BLaER1 treated with 17β-estradiol and CSF1 and Interleukin-3, amounts not matched to agents 10 nM and 100 nM (cell line): ENCODE measurements around the gene ACO2.
A peak's percentile ranks its signal among the peaks of the same experiment; 100 is the strongest.

Source experiments
- H3K27ac ChIP-seq, 11 experiments: shearing (Covaris generic); formaldehyde crosslinking; 2 replicates each; pipeline ENCODE4 v1.8.1; 2022
- H3K27me3 ChIP-seq, 11 experiments: shearing (Covaris generic); formaldehyde crosslinking; 2 replicates each; pipeline ENCODE4 v1.8.1; 2022
- H3K36me3 ChIP-seq, 11 experiments: shearing (Covaris generic); formaldehyde crosslinking; 2 replicates each; pipeline ENCODE4 v1.8.1; 2022
- H3K4me1 ChIP-seq, 10 experiments: shearing (Covaris generic); formaldehyde crosslinking; 2 replicates each; pipeline ENCODE4 v1.8.1; 2022
- H3K4me2 ChIP-seq, 11 experiments: shearing (Covaris generic); formaldehyde crosslinking; 2 replicates each; pipeline ENCODE4 v1.8.1; 2022
- H3K4me3 ChIP-seq, 10 experiments: shearing (Covaris generic); formaldehyde crosslinking; 2 replicates each; pipeline ENCODE4 v1.8.1; 2022
- H3K9ac ChIP-seq, 11 experiments: shearing (Covaris generic); formaldehyde crosslinking; 2 replicates each; pipeline ENCODE4 v1.8.1; 2022
- H3K9me3 ChIP-seq, 11 experiments: shearing (Covaris generic); formaldehyde crosslinking; replicated peaks in 1 of 11; 2 replicates each; pipeline ENCODE4 v1.8.1; 2022
- H4K20me1 ChIP-seq, 11 experiments: shearing (Covaris generic); formaldehyde crosslinking; 2 replicates each; pipeline ENCODE4 v1.8.1; 2022
- Cebpa-rat ChIP-seq, 11 experiments: shearing (Covaris generic); IDR thresholded peaks; 2 replicates each; pipeline ENCODE4 v1.8.1; 2022

The ACO2 gene

GRCh38 chr22:41488596-41489385, 19.9 kb downstream of the ACO2 start:
- H3K9ac ChIP-seq = peak overlapping the region in 2 of 11 experiments; percentile 25 to 26; a peak in 2 of 22 replicates
- no peaks in the 10 kb centered on the region for H3K9me3 ChIP-seq
- peaks cover 6 to 74% (median 53%) of the 10 kb centered on the region in 10 experiments; a peak in 18 of 20 replicates for H3K4me1 ChIP-seq
- no peaks in the 10 kb centered on the region for H3K27me3 ChIP-seq
- peaks cover 54 to 100% (median 99%) of the 10 kb centered on the region in 11 experiments for H4K20me1 ChIP-seq
- no peak overlapping the region for H3K27ac ChIP-seq
- peaks cover 5 to 65% (median 21%) of the 10 kb centered on the region in 11 experiments; a peak in 16 of 22 replicates for H3K36me3 ChIP-seq
- H3K4me2 ChIP-seq = peak overlapping the region in 7 of 11 experiments; percentile 9 to 55 (median 51); a peak in 10 of 22 replicates
- no peak overlapping the region for H3K4me3 ChIP-seq
- TF ChIP-seq Cebpa-rat (IDR thresholded peaks at IDR 0.05) = no peak

GRCh38 chr22:41491374-41492100, 22.6 kb downstream of the ACO2 start:
- no peak for TF ChIP-seq Cebpa-rat (IDR thresholded peaks at IDR 0.05)
- Histone ChIP-seq H4K20me1 (peaks cover 41 to 100% (median 99%) of the 10 kb centered on the region in 11 experiments), H3K4me2 (no peak overlapping the region), H3K9me3 (no peaks in the 10 kb centered on the region), H3K9ac (no peak overlapping the region; a peak in 2 of 22 replicates), H3K36me3 (peaks cover 12 to 91% (median 35%) of the 10 kb centered on the region in 11 experiments; a peak in 21 of 22 replicates), H3K4me1 (peaks cover 0 to 53% (median 32%) of the 10 kb centered on the region in 10 experiments; a peak in 14 of 20 replicates), H3K4me3 (no peak overlapping the region), H3K27me3 (no peaks in the 10 kb centered on the region), H3K27ac (no peak overlapping the region; a peak in 1 of 22 replicates)

- H3K4me2 ChIP-seq = no peak overlapping the region
- 0 out of 22 replicates have a peak overlapping the region, but pooled peaks of 1 of the 11 experiments have one; percentile 29 for H3K9ac ChIP-seq
- H3K4me3 ChIP-seq = no peak overlapping the region
- H3K36me3 ChIP-seq = peaks cover 46 to 89% (median 64%) of the 10 kb centered on the region in 11 experiments
- no peak for TF ChIP-seq Cebpa-rat (IDR thresholded peaks at IDR 0.05)
- peaks cover 18 to 99% (median 87%) of the 10 kb centered on the region in 11 experiments; a peak in 20 of 22 replicates for H4K20me1 ChIP-seq
- H3K27me3 ChIP-seq = no peaks in the 10 kb centered on the region
- no peaks in the 10 kb centered on the region for H3K9me3 ChIP-seq
- peaks cover 11 to 40% (median 27%) of the 10 kb centered on the region in 10 experiments for H3K4me1 ChIP-seq
- H3K27ac ChIP-seq = no peak overlapping the region; a peak in 1 of 22 replicates
Measured at GRCh38 chr22:41498303-41498835, 29.5 kb downstream of the ACO2 start.

GRCh38 chr22:41499624-41500280, 30.8 kb downstream of the ACO2 start:
- TF ChIP-seq Cebpa-rat (IDR thresholded peaks at IDR 0.05) = no peak
- H3K4me1 ChIP-seq = peaks cover 24 to 54% (median 41%) of the 10 kb centered on the region in 10 experiments
- no peaks in the 10 kb centered on the region for H3K9me3 ChIP-seq
- peaks cover 20 to 99% (median 85%) of the 10 kb centered on the region in 11 experiments; a peak in 20 of 22 replicates for H4K20me1 ChIP-seq
- peak overlapping the region in 6 of 11 experiments; percentile 8 to 56 (median 32); a peak in 4 of 22 replicates for H3K9ac ChIP-seq
- peaks cover 50 to 84% (median 71%) of the 10 kb centered on the region in 11 experiments for H3K36me3 ChIP-seq
- no peak overlapping the region for H3K4me3 ChIP-seq
- peak overlapping the region in 4 of 11 experiments; percentile 43 to 77 (median 64); a peak in 6 of 22 replicates for H3K27ac ChIP-seq
- peak overlapping the region in 9 of 11 experiments; percentile 2 to 59 (median 47); a peak in 12 of 22 replicates for H3K4me2 ChIP-seq
- H3K27me3 ChIP-seq = no peaks in the 10 kb centered on the region

- TF ChIP-seq Cebpa-rat (IDR thresholded peaks at IDR 0.05) = peak in 2 of 11 experiments; percentile 31 to 52; a peak in 2 of 22 replicates
Measured at GRCh38 chr22:41500303-41500702, 31.4 kb downstream of the ACO2 start.

GRCh38 chr22:41501209-41501608, 32.3 kb downstream of the ACO2 start:
- peak overlapping the region in 4 of 11 experiments; percentile 2 to 56 (median 20); a peak in 2 of 22 replicates for H3K9ac ChIP-seq
- H3K9me3 ChIP-seq = no peaks in the 10 kb centered on the region
- H3K4me3 ChIP-seq = no peak overlapping the region
- no peak for TF ChIP-seq Cebpa-rat (IDR thresholded peaks at IDR 0.05)
- H3K27me3 ChIP-seq = no peaks in the 10 kb centered on the region
- peaks cover 25 to 99% (median 85%) of the 10 kb centered on the region in 11 experiments; a peak in 20 of 22 replicates for H4K20me1 ChIP-seq
- peaks cover 50 to 84% (median 68%) of the 10 kb centered on the region in 11 experiments for H3K36me3 ChIP-seq
- H3K4me1 ChIP-seq = peaks cover 25 to 68% (median 49%) of the 10 kb centered on the region in 10 experiments
- peak overlapping the region in 6 of 11 experiments; percentile 6 to 59 (median 38); a peak in 6 of 22 replicates for H3K4me2 ChIP-seq
- H3K27ac ChIP-seq = peak overlapping the region in 5 of 11 experiments; percentile 6 to 77 (median 34); a peak in 6 of 22 replicates

More at GRCh38 chr22:41500303-41500702, 31.4 kb downstream of the ACO2 start:
- peaks cover 25 to 60% (median 46%) of the 10 kb centered on the region in 10 experiments for H3K4me1 ChIP-seq
- peak overlapping the region in 6 of 11 experiments; percentile 6 to 59 (median 48); a peak in 8 of 22 replicates for H3K4me2 ChIP-seq
- peak overlapping the region in 6 of 11 experiments; percentile 2 to 56 (median 21); a peak in 5 of 22 replicates for H3K9ac ChIP-seq
- no peaks in the 10 kb centered on the region for H3K9me3 ChIP-seq
- peaks cover 25 to 99% (median 85%) of the 10 kb centered on the region in 11 experiments; a peak in 20 of 22 replicates for H4K20me1 ChIP-seq
- H3K4me3 ChIP-seq = no peak overlapping the region
- H3K27ac ChIP-seq = peak overlapping the region in 5 of 11 experiments; percentile 6 to 77 (median 60); a peak in 6 of 22 replicates
- H3K27me3 ChIP-seq = no peaks in the 10 kb centered on the region
- peaks cover 51 to 84% (median 71%) of the 10 kb centered on the region in 11 experiments for H3K36me3 ChIP-seq

GRCh38 chr22:41504397-41504796, 35.5 kb downstream of the ACO2 start:
- peak overlapping the region in 8 of 11 experiments; percentile 5 to 70 (median 45); a peak in 12 of 22 replicates for H3K27ac ChIP-seq
- H3K36me3 ChIP-seq = peaks cover 75 to 95% (median 88%) of the 10 kb centered on the region in 11 experiments
- H4K20me1 ChIP-seq = peaks cover 24 to 99% (median 85%) of the 10 kb centered on the region in 11 experiments; a peak in 20 of 22 replicates
- H3K4me2 ChIP-seq = peak overlapping the region in 10 of 11 experiments; percentile 45 to 87 (median 76); a peak in 20 of 22 replicates
- no peak for TF ChIP-seq Cebpa-rat (IDR thresholded peaks at IDR 0.05)
- peaks cover 18 to 68% (median 44%) of the 10 kb centered on the region in 10 experiments for H3K4me1 ChIP-seq
- H3K9me3 ChIP-seq = no peaks in the 10 kb centered on the region
- H3K9ac ChIP-seq = peak overlapping the region; percentile 4 to 63 (median 26); a peak in 17 of 22 replicates
- H3K4me3 ChIP-seq = peak overlapping the region in 2 of 10 experiments; percentile 7 to 10; a peak in 1 of 20 replicates
- no peaks in the 10 kb centered on the region for H3K27me3 ChIP-seq
